ENCODE results near the gene LRRC27.
"Not testable (repeated sequence)": the region's sequence is repeated elsewhere in the genome, so short reads cannot be mapped to it uniquely, and the experiment has no call there.

LRRC27 gene

GRCh38 chr10:132337854-132338253, 5.9 kb downstream of the LRRC27 start:
- not testable (repeated sequence) for DNase-seq (ENCODE audit: low read depth)

DNA sequence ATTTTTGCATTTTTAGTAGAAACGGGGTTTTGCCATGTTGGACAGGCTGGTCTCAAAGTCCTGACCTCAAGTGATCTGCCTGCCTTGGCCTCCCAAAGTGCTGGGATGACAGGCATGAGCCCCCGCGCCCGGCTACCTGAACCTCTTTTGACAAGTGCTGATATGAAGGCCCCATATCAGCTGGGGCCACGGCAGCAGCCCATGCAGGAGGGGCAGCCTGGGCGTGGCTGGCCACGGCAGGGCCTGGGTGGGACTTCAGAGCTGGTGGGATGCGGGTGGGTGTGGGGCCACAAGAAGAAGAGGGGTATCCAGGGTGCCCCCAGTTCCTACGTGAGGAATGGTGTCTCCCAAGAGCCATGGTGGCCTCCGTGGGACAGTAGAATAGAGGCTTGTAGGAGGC, 6.9 kb downstream of the LRRC27 start:
- no peak for DNase-seq (ENCODE audit: low read depth)

DNA sequence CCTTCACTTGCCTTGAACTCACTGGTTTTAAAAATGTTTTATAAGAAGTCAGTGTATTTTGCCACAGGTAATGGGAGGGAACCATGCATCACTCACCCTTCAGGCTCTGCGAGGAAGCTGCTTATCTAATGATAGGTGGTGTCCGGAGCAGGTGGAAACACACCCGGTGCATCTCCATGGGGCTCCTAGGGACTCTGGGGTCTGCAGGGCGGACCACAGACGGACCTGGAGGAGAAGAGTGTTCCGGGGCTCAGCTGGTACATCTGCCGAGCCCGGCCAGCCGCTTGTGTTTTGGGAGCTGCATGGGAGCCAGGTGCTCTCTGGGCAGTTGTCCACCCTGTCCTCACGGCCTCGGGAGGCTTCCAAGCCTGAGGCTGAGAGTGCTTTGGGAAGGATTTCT, 7.3 kb downstream of the LRRC27 start:
- DNase-seq (ENCODE audit: low read depth): no peak

DNA sequence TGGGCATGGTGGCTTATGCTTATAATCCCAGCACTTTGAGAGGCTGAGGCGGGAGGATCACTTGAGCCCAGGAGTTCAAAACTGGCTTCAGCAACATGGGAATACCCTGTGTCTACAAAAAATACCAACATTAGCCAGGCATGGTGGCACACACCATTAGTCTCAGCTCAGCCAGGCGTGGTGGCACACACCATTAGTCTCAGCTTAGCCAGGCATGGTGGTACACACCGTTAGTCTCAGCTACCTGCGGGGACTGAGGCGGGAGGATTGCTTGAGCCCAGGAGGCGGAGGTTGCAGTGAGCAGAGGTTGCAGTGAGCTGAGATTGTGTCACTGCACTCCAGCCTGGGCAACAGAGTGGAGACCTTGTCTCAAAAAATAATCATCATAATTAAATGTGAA, 9.0 kb downstream of the LRRC27 start:
- no peak for DNase-seq (ENCODE audit: low read depth)

DNA sequence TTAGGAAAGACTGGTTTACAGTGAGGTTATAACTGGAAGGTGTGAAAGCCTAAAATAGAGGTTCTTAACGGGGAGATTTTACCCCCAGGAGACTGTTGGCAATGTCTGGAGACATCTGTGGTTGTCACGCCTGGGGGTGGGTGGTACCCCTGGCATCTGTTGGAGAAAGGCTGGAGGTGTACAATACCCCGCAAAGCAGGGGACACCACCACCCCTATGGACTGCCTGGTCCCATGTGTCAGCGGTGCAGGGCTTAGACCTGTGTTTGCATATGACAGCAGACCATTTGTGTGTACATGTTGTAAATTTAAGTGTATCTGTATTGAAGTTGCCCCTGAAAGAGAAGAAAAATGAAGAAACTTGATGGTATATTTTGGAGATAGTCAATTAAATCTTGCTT, 9.8 kb downstream of the LRRC27 start:
- DNase-seq (ENCODE audit: low read depth): no peak

- no peak for DNase-seq (ENCODE audit: low read depth)
Measured at GRCh38 chr10:132342553-132342952, 10.6 kb downstream of the LRRC27 start.

- DNase-seq (ENCODE audit: low read depth): no peak
Measured at GRCh38 chr10:132344386-132344785, 12.4 kb downstream of the LRRC27 start.

- no peak for DNase-seq (ENCODE audit: low read depth)
Measured at GRCh38 chr10:132345345-132345744, 13.4 kb downstream of the LRRC27 start.

DNA sequence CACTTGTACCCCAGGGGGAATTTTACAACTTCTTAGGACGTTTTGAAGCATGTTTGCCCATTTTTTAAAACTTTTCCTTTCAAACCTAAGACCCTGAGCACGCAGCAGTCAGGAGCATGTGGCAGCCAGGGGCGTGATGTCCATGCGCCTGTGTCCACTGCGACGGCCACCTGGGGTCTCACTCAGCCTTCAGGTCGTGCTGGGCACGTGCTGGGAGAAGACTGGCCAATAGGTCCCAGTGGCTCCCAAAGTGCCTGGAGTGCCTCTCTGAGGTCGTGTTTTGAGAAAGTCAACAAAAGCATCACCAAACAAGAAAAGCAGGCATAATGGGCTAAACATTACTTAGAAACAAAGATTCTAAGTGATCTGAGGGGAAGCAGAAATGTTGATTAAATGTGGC, 14.8 kb downstream of the LRRC27 start:
- DNase-seq (ENCODE audit: low read depth): no peak

GRCh38 chr10:132347211-132347930, 15.4 kb downstream of the LRRC27 start:
- DNase-seq (ENCODE audit: low read depth): no peak

DNA sequence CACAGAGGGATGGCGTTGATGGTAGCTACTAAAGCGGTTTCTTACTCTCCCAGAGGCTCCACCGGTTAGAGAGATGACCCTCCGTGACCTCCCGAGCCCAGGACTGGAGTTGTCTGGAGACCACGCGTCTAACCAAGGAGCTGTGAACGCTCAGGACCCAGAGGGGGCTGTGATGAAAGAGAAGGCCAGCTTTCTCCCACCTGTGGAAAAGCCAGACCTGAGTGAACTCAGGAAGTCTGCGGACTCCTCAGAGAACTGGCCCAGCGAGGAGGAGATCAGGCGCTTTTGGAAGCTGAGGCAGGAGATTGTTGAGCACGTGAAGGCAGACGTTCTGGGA, 15.9 kb downstream of the LRRC27 start:
- DNase-seq (ENCODE audit: low read depth): no peak

DNA sequence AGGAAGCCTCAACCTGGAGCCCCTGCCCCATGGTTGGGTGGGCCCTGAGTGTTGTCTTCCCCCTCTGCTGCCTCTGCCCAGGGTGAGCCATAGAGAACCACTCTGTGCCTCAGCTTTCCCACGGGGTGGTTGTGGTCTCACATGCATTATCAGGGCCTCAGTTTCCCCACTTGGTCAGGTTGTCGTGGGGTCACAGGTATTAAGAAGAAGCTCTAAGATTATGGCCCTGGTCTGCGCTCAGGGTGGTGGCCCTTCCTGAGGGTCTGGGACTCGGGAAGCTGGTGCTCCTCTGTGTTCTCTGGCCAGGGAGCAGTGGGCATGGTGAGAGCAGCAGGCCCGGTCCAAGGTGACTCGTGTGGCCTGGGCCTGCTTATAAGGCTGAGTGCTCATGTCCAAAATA, 17.8 kb downstream of the LRRC27 start:
- DNase-seq (ENCODE audit: low read depth): no peak

DNA sequence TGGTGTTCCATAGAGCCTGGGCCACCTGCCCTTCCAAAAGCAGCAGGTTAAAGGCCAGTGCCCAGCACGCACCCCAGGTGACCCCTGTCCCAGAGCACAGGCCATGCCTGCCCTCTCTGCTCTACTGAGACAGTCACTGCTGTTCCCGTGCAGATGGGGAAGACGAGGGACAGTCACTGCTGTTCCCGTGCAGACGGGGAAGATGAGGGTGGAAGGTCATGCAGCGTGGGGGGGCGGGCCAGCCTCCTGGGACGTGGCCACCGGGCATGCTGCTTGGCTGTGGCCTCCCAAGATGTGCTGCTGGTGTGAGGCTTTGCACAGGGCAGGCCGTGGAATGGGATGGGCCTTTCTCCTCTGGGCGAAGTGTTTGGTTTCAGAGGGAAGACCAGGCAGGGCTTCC, 18.4 kb downstream of the LRRC27 start:
- no peak for DNase-seq (ENCODE audit: low read depth)

GRCh38 chr10:132350946-132351345, 19.0 kb downstream of the LRRC27 start:
- no peak for DNase-seq (ENCODE audit: low read depth)

DNA sequence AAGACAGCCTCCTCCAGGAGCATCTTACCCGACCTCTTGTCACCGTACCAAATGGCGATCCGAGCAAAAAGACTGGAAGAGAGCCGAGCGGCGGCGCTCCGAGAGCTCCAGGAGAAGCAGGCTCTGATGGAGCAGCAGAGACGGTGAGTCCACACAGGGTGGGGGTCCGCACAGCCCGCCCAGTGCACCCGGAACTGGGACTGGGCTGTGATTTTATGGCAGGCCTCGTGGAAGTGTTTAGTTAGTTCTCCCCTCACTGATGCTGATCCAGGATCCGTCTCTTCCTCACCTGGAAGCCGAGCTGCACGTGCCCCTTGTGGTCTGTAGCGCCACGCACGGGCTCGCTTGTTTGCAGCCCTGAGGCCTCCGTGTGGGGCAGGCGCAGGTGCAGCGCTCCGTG, 19.6 kb downstream of the LRRC27 start:
- no peak for DNase-seq (ENCODE audit: low read depth)

- peak; percentile 37 for DNase-seq (ENCODE audit: low read depth)
Measured at GRCh38 chr10:132352462-132353308, 20.7 kb downstream of the LRRC27 start.

DNA sequence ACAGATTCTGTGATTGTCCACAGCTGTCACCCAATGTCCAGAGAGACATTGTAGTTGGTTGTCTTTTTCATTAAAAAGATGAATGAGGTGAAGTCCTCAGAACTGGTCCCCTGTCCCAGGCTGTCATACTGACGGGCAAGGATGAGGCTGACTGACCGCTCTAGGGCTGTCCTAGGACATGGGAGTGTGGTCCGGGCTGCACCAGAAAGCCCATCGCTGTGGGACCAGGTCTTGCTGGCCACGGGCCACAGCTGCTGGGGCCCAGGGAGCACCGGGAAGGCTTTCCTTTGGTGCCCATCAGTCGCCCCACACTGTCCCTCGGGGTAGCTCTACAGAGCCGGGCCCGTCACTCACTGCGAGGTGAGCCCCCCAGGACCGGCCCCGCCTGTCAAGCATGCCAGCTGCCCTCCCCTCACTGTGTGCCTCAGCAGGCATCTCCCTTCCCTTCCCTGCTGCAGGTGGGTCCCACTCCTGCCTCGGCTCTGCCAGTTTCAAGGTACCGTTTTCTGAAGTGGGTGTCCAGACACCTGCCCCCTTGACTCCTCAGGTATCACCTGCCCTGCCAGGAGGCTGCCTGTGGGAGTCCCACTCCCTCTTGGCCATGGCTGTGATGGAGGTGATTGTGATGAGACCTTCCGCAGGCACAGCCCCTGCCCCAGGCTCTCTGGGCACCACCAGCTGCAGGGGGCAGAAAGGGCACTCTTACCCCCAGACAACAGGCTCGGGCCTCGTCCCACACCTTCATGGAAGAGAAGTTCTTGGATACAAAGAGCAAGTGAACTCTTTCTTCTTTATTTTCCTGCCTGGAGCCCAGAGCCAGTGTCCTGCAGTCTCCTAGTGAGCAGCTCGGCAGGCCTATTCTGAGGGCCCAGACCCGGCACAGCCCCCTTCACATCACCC, 21.7 kb downstream of the LRRC27 start:
- DNase-seq (ENCODE audit: low read depth): no peak

DNA sequence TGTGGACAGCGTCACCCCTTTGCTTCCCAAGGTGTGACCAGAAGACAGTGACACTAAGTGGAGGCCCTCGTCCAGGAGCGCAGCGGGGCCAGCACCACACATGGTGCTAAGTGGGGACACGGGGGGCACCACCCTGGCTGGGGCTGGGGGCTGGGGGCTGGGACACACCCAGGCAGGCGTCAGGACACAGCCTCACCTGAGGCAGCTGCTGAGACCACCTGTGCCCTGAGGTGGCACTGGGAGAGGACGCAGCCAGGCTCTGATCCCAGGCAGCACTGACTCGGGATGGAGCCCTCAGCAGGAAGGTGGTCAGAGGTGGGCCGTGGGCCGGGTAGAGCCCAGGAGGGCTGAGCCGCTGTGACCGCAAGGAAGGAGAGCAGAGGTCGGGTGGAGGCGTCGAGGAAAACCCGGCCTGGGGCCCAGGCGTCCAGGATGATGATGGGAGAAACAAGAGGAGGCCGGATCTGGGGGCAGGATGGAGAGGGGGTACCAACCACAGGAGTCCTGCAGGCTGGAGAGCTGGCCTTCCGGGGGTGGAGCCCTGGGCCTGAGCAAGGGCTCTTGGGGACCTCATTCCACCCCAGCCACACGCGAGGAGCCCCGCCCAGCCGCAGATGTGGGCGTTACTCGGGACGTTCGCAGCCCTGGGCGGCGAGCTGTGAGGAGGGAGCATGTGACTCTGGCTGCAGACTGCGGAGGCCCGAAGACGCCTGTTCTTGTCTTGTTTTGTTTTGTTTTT, 22.5 kb downstream of the LRRC27 start:
- no peak for DNase-seq (ENCODE audit: low read depth)

GRCh38 chr10:132355297-132355696, 23.3 kb downstream of the LRRC27 start:
- DNase-seq (ENCODE audit: low read depth): no peak

DNA sequence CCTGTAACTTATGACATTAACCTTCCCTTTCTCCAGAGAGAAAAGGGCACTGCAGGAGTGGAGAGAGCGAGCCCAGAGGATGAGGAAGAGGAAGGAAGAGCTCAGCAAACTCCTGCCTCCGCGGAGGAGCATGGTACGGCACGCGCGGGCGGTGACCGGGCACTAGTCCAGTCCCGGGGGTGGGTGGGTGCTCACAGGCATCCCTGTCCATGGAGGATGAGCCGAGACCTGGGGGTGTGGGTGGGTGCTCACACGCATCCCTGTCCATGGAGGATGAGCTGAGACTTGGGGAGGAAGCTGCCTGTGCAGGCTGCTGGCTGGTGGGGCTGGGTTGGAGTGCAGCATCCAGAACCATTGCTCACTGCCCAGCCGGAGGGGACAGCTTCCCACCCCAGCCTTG, 23.8 kb downstream of the LRRC27 start:
- DNase-seq (ENCODE audit: low read depth): no peak

DNA sequence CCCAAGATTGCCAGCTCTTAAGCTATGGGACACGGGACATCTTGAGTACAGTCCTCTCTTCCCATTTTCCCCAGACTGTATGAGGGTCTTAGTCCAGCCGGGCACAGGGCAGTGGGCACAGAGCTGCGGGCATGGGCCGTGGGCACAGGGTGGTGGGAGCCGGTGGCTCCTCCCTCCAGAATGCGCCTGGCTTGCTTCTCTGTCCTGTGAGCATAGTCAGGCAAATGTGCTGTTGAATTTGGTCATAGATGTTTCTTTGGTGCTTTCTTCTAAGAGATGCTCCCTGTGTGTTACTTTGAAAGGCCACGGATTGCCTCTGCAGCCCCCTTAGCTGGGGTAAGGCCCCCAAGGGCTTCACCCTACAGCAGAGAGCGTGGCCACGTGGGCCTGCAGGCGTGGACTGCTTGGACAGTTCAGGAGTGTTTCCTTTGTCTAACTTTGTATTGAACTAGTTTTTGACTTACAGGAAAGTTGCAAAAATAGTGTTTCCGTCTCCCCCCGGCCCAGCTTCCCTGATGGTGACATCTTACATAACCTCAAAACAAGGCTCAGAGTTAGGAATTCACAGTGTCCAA, 24.7 kb downstream of the LRRC27 start:
- no peak for DNase-seq (ENCODE audit: low read depth)

Data from stimulated activated CD8-positive, alpha-beta memory T cell treated with anti-CD3 and anti-CD28 coated beads, Interleukin-12 subunit alpha, Interleukin-12 subunit beta, amount 100 ng/mL, for 4 hours (primary cell).